ENCODE data around the gene PCK1. TPM values are rescaled to one million over a fixed set of nuclear protein-coding genes. Genes with fewer than 3 reads are reported as not detected.
"Not testable (repeated sequence)": the region's sequence is repeated elsewhere in the genome, so short reads cannot be mapped to it uniquely, and the experiment has no call there.

The PCK1 gene
- total RNA-seq = not detected

DNA sequence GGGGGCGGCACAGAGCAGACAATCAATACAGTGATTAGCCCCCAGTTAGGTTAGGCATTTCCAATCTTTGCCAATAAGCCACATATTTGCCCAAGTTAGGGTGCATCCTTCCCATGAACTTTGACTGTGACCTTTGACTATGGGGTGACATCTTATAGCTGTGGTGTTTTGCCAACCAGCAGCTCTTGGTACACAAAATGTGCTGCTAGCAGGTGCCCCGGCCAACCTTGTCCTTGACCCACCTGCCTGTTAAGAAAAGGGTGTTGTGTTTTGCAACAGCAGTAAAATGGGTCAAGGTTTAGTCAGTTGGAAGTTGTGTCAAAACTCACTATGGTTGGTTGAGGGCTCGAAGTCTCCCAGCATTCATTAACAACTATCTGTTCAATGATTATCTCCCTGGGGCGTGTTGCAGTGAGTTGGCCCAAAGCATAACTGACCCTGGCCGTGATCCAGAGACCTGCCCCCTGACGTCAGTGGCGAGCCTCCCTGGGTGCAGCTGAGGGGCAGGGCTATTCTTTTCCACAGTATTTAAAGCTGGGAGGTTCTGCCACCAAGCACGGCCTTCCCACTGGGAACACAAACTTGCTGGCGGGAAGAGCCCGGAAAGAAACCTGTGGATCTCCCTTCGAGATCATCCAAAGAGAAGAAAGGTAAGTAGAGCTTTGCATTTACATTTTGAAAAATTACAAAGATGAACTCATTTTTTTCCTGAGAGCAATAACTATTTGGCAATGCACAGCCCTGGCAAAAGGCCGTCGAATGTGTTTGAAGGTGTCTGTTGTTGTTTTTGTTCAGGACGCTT, at the start of gene PCK1:
Gene PCK1, plus strand, starts transcription at position 557 of the 802 bp plus-strand sequence. CDS start 302 bp downstream, outside the sequence.
- no peak for DNase-seq (ENCODE audit: low read depth in 2 of 3, low spot score in 2 of 3)

GRCh38 chr20:57511709-57512108, 49.2 kb upstream of the PCK1 start:
- DNase-seq (ENCODE audit: low read depth in 2 of 3, low spot score in 2 of 3) = not testable (repeated sequence)

DNA sequence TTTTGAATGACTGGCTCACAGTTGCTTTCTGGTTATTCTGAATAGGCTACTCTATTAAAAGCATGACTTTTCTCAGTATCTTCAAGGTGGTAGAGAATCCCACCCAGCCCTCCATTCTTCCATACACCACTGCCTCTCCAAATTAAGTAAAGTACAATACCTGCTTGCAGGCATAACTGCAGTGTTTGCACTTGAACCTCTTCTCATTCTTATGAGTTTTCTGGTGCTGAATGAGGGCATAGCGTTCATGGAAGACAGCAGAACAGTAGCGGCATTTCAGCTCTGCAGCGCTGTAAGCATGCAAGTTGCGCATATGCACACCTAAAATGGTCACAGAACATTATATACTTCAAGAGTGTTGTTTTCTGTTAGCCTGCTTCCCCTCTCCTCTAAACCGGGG, 48.5 kb upstream of the PCK1 start:
- no peak for DNase-seq (ENCODE audit: low read depth in 2 of 3, low spot score in 2 of 3)

DNA sequence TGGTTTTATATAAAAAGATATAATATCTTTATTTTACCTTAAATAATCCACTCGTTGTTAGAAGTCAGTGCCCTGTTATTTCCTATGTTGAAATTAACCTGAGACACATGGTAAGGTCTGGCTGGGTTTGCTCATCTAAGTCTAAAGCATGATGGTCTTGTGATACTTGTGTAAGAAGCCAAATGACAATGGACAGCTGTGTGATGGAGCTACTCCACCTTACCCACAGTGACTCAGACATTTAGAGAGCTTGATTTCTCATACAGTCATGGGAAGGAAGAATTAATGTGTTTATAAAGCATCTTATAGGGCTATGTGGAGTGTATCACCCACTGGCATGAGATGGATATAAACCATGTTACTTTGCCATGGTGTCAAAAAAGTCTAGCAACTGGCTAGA, 47.7 kb upstream of the PCK1 start:
- DNase-seq (ENCODE audit: low read depth in 2 of 3, low spot score in 2 of 3) = no peak

DNA sequence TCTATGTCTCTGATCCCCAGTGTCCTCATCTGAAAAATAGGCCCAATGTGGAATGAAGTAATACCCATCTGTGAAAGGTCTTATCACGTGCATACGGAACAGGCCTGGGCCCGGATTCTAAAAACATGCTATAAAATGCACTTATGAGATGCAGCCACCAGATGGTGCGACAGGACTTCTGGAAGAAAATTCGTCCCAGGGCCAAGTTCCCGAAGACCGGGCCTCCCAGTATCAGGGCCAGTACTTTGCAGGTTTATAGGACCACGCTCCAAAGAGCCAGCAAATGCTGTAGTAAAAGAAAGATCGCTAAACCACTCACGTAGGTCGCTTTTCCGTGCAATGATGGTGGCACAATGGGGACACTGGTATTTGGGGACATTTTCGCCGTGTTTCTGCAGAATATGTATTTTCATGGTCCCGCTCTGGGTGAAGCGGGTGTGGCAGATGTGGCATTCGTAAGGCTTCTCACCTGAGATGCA, 46.6 kb upstream of the PCK1 start:
- peak in 2 of 3 donors; percentile 51 to 66 for DNase-seq (ENCODE audit: low read depth in 2 of 3, low spot score in 2 of 3)

DNA sequence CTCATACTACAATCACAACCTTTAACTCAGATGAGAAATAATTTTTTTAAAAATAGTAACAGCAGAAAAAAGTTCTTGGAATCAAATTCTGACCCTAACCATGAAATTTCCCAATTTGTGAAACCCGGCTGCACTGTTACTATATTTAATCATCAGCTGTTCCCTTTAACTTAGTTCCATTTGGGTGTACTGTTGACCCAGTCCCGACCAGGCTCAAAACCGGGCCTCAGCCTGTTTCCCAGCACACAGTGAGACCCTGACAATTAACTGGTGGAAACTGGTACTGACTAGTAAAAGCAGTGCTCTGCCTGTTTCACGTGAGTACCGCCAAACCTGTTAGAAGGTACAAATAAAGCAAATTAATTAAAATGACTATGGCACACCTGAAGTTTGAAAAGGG, 43.0 kb upstream of the PCK1 start:
- no peak for DNase-seq (ENCODE audit: low read depth in 2 of 3, low spot score in 2 of 3)

- DNase-seq (ENCODE audit: low read depth in 2 of 3, low spot score in 2 of 3) = no peak
Measured at GRCh38 chr20:57522380-57523140, 38.4 kb upstream of the PCK1 start.

GRCh38 chr20:57523782-57524181, 37.1 kb upstream of the PCK1 start:
- no peak for DNase-seq (ENCODE audit: low read depth in 2 of 3, low spot score in 2 of 3)

GRCh38 chr20:57524511-57525176, 36.3 kb upstream of the PCK1 start, which contains the start of gene CTCFL:
CTCFL (minus strand) TSS chr20:57525140; CDS start chr20:57524205, 935 bp downstream.
- DNase-seq (ENCODE audit: low read depth in 2 of 3, low spot score in 2 of 3) = no peak

- DNase-seq (ENCODE audit: low read depth in 2 of 3, low spot score in 2 of 3) = no peak
Measured at GRCh38 chr20:57525328-57526086, 35.4 kb upstream of the PCK1 start.

GRCh38 chr20:57526087-57526884, 34.6 kb upstream of the PCK1 start:
- peak in 2 of 3 donors; percentile 39 to 40 for DNase-seq (ENCODE audit: low read depth in 2 of 3, low spot score in 2 of 3)

- DNase-seq (ENCODE audit: low read depth in 2 of 3, low spot score in 2 of 3) = no peak
Measured at GRCh38 chr20:57526885-57527460, 33.9 kb upstream of the PCK1 start.

DNA sequence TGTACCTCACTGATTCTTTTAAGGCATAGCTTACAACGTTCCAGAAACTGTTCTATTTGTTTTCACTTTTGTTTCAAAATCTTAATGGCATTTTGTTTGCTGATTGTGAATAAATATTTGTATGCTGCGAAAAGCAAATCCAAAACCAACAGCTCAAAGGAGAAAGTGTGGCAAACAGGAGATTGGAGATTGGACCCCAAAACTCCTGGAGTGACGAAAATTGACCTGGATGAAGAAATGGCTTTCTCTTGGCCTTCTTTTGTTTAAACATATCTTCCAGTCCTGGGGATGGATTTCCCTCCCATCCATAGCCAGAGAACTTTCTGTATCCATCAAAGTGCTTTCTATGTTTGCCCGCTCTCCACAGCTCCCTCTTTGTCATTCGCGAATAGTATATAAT, 33.2 kb upstream of the PCK1 start:
- no peak for DNase-seq (ENCODE audit: low read depth in 2 of 3, low spot score in 2 of 3)

DNA sequence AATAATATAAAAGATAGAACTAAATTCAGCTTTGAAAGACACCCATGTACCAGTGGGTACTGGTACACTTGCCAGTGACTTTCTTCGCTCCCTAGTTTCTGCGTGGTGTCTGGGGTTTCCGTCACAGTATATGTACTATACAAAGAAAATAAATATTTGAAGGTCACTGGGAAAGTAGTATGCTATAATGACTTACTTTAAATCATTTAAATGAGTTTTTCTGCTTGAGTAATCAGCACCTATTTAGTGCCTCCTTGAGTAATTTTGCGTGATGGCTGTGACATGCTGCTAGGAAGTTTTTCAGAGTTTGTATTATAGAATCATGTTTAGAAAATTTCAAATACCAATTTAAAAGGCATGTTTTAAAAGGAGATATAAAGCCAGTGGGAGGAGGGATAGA, 32.8 kb upstream of the PCK1 start:
- DNase-seq (ENCODE audit: low read depth in 2 of 3, low spot score in 2 of 3) = no peak

- no peak for DNase-seq (ENCODE audit: low read depth in 2 of 3, low spot score in 2 of 3)
Measured at GRCh38 chr20:57529160-57529585, 31.7 kb upstream of the PCK1 start.

DNA sequence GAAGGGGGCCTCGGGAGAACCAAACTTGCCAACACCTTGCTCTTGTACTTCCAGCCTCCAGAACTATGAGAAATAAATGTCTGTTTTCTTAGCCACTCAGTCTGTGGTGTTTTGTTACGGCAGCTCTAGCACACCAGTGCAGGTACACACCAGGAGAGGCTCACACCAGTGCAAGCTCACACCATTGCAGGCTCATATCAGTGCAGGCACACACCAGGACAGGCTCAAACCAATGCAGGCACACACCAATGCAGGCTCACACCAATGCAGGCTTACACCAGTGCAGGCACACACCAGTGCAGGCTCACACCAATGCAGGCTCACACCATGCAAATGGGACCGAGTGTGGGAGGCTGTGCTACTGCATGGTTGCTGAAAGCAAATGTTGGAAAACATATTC, 31.1 kb upstream of the PCK1 start:
- DNase-seq (ENCODE audit: low read depth in 2 of 3, low spot score in 2 of 3) = no peak

DNA sequence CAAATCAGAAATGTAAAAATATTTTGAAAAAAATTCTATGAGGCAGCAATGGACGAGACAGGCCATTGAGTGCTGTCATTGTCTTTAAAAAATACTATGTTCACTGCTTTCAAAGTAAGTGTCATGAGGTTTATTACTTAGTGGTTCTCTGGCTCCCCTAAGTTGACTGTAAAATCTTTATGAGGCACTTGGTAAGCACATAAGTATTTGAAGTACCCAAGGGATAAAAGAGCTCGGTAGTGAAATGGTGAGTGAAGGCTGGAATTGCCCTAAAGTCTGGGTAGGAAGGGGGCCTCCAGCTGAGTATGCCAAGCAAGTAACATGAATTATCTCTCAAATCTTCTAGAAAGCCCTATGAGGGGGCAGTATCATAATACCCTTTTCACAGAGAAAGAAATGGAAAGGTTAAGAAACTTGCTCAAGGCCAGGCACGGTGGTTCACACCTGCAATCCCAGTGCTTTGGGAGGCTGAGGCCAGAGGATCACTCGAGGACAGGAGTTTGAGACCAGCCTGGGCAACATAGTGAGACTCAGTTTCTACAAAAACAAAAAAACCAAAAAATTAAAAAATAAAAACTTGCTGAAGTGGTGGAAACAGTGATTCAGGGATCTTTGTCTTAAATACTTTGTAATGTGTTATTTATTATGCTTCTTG, 30.5 kb upstream of the PCK1 start:
- no peak for DNase-seq (ENCODE audit: low read depth in 2 of 3, low spot score in 2 of 3)

DNA sequence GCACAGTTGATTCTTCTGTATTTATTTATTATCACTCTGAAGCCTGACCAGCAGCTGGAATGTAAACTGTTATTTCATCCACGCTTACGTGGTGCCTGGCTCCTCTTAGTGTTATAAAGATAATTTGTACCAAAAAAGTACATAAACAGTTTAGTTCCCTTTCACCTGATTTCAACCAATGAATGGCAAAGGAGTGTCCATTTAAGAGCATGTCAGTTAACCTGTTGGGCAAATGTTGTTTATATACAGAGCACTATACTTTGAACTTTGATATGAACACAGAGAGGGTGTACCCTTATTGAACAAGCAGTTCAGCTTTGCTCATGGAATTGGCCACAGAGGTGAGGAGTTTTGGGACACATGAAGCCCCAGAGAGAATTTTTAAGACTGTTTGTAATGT, 28.8 kb upstream of the PCK1 start:
- no peak for DNase-seq (ENCODE audit: low read depth in 2 of 3, low spot score in 2 of 3)

GRCh38 chr20:57535297-57535696, 25.6 kb upstream of the PCK1 start:
- DNase-seq (ENCODE audit: low read depth in 2 of 3, low spot score in 2 of 3) = no peak
